GM21786 (cell line): ENCODE measurements around the gene ZNF644.

Experiments
- ATAC-seq: cut with Tn5 transposase; IDR thresholded peaks from one replicate; pipeline ENCODE4 v1.9.1; 2021; ENCODE audit not compliant: unreplicated experiment

The ZNF644 gene

GRCh38 chr1:91022518-91022929 lies 689 bp upstream of the ZNF644 start:
- ATAC-seq: no peak

GRCh38 chr1:91020967-91021685 lies 709 bp downstream of the ZNF644 start:
- peak; percentile 34 for ATAC-seq

GRCh38 chr1:91020486-91020885 lies 1.3 kb downstream of the ZNF644 start:
- no peak for ATAC-seq

GRCh38 chr1:91018006-91018405 lies 3.8 kb downstream of the ZNF644 start:
- ATAC-seq: no peak

- ATAC-seq: no peak
These were observed 5.9 kb downstream of the ZNF644 start for GRCh38 chr1:91015794-91016550.

GRCh38 chr1:91015358-91015780 lies 6.5 kb downstream of the ZNF644 start:
- ATAC-seq: no peak

- ATAC-seq: no peak
These were observed 7.4 kb downstream of the ZNF644 start for GRCh38 chr1:91014475-91014874.

- ATAC-seq: no peak
These were observed 8.5 kb downstream of the ZNF644 start for GRCh38 chr1:91013302-91013701.

- ATAC-seq: no peak
These were observed 9.6 kb downstream of the ZNF644 start for GRCh38 chr1:91012196-91012595.

- ATAC-seq: no peak
These were observed 10.1 kb downstream of the ZNF644 start for GRCh38 chr1:91011726-91012125.

- ATAC-seq: no peak
These were observed 14.0 kb downstream of the ZNF644 start for GRCh38 chr1:91007827-91008226.

GRCh38 chr1:91007092-91007491 lies 14.7 kb downstream of the ZNF644 start:
- no peak for ATAC-seq

- no peak for ATAC-seq
These were observed 15.5 kb downstream of the ZNF644 start for GRCh38 chr1:91006113-91006908.

- no peak for ATAC-seq
These were observed 16.6 kb downstream of the ZNF644 start for GRCh38 chr1:91005285-91005684.

- no peak for ATAC-seq
These were observed 17.7 kb downstream of the ZNF644 start for GRCh38 chr1:91004145-91004544.

- no peak for ATAC-seq
These were observed 25.0 kb downstream of the ZNF644 start for GRCh38 chr1:90996742-90997413.

- ATAC-seq: no peak
These were observed 26.4 kb downstream of the ZNF644 start for GRCh38 chr1:90995311-90995894.

- ATAC-seq: no peak
These were observed 27.4 kb downstream of the ZNF644 start for GRCh38 chr1:90994461-90994860.

GRCh38 chr1:90993245-90993644 lies 28.6 kb downstream of the ZNF644 start:
- ATAC-seq: no peak

GRCh38 chr1:90990779-90991178 lies 31.1 kb downstream of the ZNF644 start:
- no peak for ATAC-seq

- ATAC-seq: peak; percentile 50
These were observed 31.8 kb downstream of the ZNF644 start for GRCh38 chr1:90989990-90990389.
